ENCODE data around the gene PDZD2. TPM values are rescaled to one million over a fixed set of nuclear protein-coding genes. Genes with fewer than 3 reads are reported as not detected.

The PDZD2 gene
- total and polyA plus RNA-seq, 4 donors: 2.8 to 18.0 (median 5.3) TPM

DNA sequence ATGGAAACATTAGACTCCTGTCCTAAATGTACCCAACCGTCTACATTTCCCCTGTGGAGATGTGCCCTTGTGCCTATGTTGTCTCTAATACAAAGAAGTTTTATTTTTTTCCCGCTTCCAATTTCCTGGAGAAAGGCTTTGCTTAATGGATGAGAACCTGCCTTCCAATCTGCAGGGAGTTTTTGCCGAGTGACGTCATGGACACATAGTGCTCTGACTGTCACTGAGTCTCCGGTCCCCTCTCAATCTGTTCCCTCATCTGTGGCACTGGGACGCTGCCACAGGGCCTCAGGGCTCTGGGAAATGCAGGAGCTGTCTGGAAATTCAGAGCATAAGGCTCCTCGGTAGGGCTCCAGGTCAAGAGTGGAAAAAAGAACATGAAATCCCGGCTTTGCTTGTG, 144.8 kb downstream of the PDZD2 start:
- Histone ChIP-seq H3K4me3 (ENCODE audit: low read length in 2 of 2) (no peak overlapping the region), H3K27ac (ENCODE audit: low read depth in 1 of 2, low read length in 2 of 2) (no peak overlapping the region), H3K9me3 (ENCODE audit: control insufficient read depth, low read length) (no peaks in the 10 kb centered on the region), H3K36me3 (ENCODE audit: control insufficient read depth in 1 of 2, insufficient read depth in 2 of 2, low read length in 1 of 2) (no peaks in the 10 kb centered on the region), H3K4me1 (ENCODE audit: control insufficient read depth in 1 of 2, insufficient read depth in 2 of 2, low read length in 2 of 2) (no peaks in the 10 kb centered on the region), H3K27me3 (ENCODE audit: control insufficient read depth in 1 of 2, insufficient read depth in 2 of 2, low read length in 1 of 2) (no peaks in the 10 kb centered on the region)
- ATAC-seq (ENCODE audit: low FRiP score) (no peak), DNase-seq (no peak)
- 85% methylated on average over 8 of the region's 8 CpGs for whole genome bisulfite sequencing, 2 donors
- intact Hi-C loops (cut with DNase I): no loop called here

DNA sequence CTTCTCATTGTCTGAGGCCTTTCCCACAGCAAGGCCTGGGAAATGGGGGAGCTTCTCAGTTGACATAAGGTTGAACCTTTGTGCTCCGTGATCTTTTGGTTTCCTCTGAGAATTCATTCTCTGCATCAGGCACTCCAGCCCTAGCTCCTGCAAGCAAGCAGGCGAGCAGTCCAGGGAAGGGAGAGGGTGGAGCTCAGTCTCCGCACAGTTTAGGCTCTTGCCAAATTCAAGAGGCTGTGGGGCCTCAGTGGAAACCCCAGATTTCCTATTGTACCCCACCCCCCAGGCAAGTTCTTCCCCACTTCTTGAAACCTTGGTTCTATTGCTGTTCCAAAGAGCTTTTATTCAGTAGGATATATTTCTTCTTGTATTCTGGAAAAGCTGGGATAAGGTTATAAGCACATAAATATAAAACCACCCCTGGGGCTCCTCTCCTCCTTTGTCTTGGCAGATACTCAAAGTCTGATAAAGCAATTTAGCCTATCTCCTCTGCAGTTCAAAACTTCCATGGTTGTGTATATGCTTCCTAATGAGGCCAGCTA, 147.2 kb downstream of the PDZD2 start:
- DNase-seq (no peak), ATAC-seq (ENCODE audit: low FRiP score) (no peak)
- no peak overlapping the region for H3K4me3 ChIP-seq (ENCODE audit: low read length in 2 of 2)
- no peaks in the 10 kb centered on the region for H3K36me3 ChIP-seq (ENCODE audit: control insufficient read depth in 1 of 2, insufficient read depth in 2 of 2, low read length in 1 of 2)
- no peaks in the 10 kb centered on the region for H3K9me3 ChIP-seq (ENCODE audit: control insufficient read depth, low read length)
- no peak overlapping the region for H3K27ac ChIP-seq (ENCODE audit: low read depth in 1 of 2, low read length in 2 of 2)
- H3K4me1 ChIP-seq (ENCODE audit: control insufficient read depth in 1 of 2, insufficient read depth in 2 of 2, low read length in 2 of 2): no peaks in the 10 kb centered on the region
- WGBS, 2 donors: 69 to 74% methylated on average over 3 of the region's 3 CpGs
- intact Hi-C loops (cut with DNase I): no loop called here
- no peaks in the 10 kb centered on the region for H3K27me3 ChIP-seq (ENCODE audit: control insufficient read depth in 1 of 2, insufficient read depth in 2 of 2, low read length in 1 of 2)

DNA sequence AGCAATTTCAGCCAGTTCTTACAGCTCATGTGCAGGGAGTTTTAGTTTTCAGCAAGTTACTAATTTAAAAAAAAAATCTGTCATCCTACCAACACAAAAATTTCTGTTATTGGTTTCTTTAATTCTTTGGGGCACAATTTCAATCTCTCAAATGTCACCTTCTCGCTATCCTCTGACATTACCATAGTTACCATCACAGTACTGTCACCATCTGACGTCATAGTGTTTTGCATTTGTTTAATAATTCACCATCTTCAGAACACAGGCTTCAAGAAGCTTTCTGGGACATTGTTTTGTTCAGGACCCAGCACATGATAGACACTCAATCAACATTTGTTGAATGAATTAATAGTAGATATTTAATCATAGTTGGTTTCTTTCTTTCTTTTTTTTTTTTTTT, 155.1 kb downstream of the PDZD2 start:
- Histone ChIP-seq H3K27me3 (ENCODE audit: control insufficient read depth in 1 of 2, insufficient read depth in 2 of 2, low read length in 1 of 2) (no peaks in the 10 kb centered on the region), H3K4me3 (ENCODE audit: low read length in 2 of 2) (no peak overlapping the region), H3K36me3 (ENCODE audit: control insufficient read depth in 1 of 2, insufficient read depth in 2 of 2, low read length in 1 of 2) (no peaks in the 10 kb centered on the region), H3K4me1 (ENCODE audit: control insufficient read depth in 1 of 2, insufficient read depth in 2 of 2, low read length in 2 of 2) (no peaks in the 10 kb centered on the region), H3K27ac (ENCODE audit: low read depth in 1 of 2, low read length in 2 of 2) (no peak overlapping the region), H3K9me3 (ENCODE audit: control insufficient read depth, low read length) (no peaks in the 10 kb centered on the region)
- ATAC-seq (ENCODE audit: low FRiP score) (no peak), DNase-seq (no peak)
- intact Hi-C loops (cut with DNase I): no loop called here
- WGBS, 2 donors: 78 to 89% methylated on average over 2 of the region's 2 CpGs

DNA sequence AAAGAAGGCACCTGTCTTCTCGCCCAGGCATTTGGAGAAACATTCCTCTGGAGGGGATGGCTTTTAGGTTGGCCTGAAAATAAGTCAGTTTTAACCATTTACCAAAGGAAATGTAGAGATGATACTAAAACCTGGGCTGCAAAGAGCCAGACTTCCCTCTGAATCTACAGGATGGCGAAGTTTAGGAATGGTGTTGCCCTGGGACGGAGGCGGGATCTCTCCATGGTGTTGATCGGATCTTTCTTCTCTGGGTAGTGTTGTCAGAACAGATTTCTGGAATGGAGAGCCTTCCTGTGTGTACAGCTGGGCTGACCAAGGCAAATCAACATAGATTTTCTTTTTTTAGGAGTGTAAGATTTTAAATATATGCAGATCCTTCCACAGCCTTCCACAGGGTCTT, 159.2 kb downstream of the PDZD2 start:
- Histone ChIP-seq H3K9me3 (ENCODE audit: control insufficient read depth, low read length) (no peaks in the 10 kb centered on the region), H3K27me3 (ENCODE audit: control insufficient read depth in 1 of 2, insufficient read depth in 2 of 2, low read length in 1 of 2) (no peaks in the 10 kb centered on the region), H3K27ac (ENCODE audit: low read depth in 1 of 2, low read length in 2 of 2) (no peak overlapping the region), H3K36me3 (ENCODE audit: control insufficient read depth in 1 of 2, insufficient read depth in 2 of 2, low read length in 1 of 2) (peaks cover 0 to 4% of the 10 kb centered on the region in 2 donors), H3K4me1 (ENCODE audit: control insufficient read depth in 1 of 2, insufficient read depth in 2 of 2, low read length in 2 of 2) (no peaks in the 10 kb centered on the region), H3K4me3 (ENCODE audit: low read length in 2 of 2) (no peak overlapping the region)
- intact Hi-C loops (cut with DNase I): no loop called here
- WGBS, 2 donors: 80 to 85% methylated on average over 5 of the region's 5 CpGs
- no peak for DNase-seq
- ATAC-seq (ENCODE audit: low FRiP score): no peak

DNA sequence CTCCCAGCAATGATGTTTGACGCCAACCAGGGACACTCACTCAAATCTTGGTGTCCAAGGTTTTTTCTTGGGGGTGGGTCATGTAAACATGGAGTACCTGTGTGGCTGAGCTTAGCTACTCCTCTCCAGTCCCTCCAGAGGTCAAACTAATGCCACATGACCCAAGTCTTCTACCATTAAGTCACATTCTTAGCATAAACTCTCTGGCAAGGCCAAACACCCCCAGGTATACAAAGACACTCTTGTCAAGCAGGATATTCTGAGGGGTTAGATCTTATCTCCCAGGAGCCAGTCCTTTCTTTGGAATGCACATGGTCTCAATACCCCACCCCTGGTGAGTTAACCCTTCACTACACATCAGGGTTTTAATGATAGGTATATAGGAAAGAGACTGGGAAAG, 161.4 kb downstream of the PDZD2 start:
- no peak for DNase-seq
- Histone ChIP-seq H3K4me1 (ENCODE audit: control insufficient read depth in 1 of 2, insufficient read depth in 2 of 2, low read length in 2 of 2) (no peaks in the 10 kb centered on the region), H3K9me3 (ENCODE audit: control insufficient read depth, low read length) (no peaks in the 10 kb centered on the region), H3K36me3 (ENCODE audit: control insufficient read depth in 1 of 2, insufficient read depth in 2 of 2, low read length in 1 of 2) (peaks cover 0 to 4% of the 10 kb centered on the region in 2 donors), H3K4me3 (ENCODE audit: low read length in 2 of 2) (no peak overlapping the region), H3K27ac (ENCODE audit: low read depth in 1 of 2, low read length in 2 of 2) (no peak overlapping the region), H3K27me3 (ENCODE audit: control insufficient read depth in 1 of 2, insufficient read depth in 2 of 2, low read length in 1 of 2) (no peaks in the 10 kb centered on the region)
- intact Hi-C loops (cut with DNase I): no loop called here
- WGBS, 2 donors: 95 to 100% methylated on average over 1 of the region's 1 CpG
- no peak for ATAC-seq (ENCODE audit: low FRiP score)

DNA sequence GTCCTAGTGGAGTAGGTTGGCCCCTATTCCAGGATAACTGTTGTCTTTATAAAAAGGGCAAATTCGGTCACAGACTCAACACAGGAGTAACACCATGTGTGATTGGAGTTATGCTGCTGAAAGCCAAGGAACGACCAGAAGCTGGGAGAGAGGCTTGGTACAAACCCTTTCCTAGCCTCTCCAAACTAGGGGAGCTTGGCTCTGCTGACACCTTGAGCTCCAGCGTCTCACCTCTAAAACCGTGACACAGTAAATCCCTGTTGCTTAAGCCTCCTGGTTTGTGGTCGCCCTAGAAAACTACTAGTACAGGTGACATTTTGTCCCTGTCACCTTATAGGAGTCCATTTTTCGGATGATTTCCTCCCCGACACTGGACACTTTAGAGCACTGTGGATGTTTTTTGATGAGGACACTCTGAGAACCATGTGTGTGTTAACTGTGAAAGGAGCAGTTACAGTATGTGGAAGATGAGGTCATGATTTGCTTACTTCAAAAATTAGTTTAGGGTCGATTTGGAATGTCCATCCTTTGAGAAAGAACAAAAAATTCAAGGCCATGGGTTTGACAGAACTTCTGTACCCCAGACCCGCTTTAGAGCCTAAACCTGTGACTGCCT, 167.0 kb downstream of the PDZD2 start:
- no peaks in the 10 kb centered on the region for H3K9me3 ChIP-seq (ENCODE audit: control insufficient read depth, low read length)
- H3K27me3 ChIP-seq (ENCODE audit: control insufficient read depth in 1 of 2, insufficient read depth in 2 of 2, low read length in 1 of 2): no peaks in the 10 kb centered on the region
- intact Hi-C loops (cut with DNase I): loop anchor here (5.0 kb wide), 1 partner anchor 169 kb away; the partner anchor contains the start of gene PDZD2 (in 2 of the 2)
- 74 to 78% methylated on average over 9 of the region's 9 CpGs for WGBS, 2 donors
- no peak overlapping the region for H3K4me3 ChIP-seq (ENCODE audit: low read length in 2 of 2)
- no peaks in the 10 kb centered on the region for H3K36me3 ChIP-seq (ENCODE audit: control insufficient read depth in 1 of 2, insufficient read depth in 2 of 2, low read length in 1 of 2)
- H3K27ac ChIP-seq (ENCODE audit: low read depth in 1 of 2, low read length in 2 of 2): no peak overlapping the region
- H3K4me1 ChIP-seq (ENCODE audit: control insufficient read depth in 1 of 2, insufficient read depth in 2 of 2, low read length in 2 of 2): no peaks in the 10 kb centered on the region
- ATAC-seq (ENCODE audit: low FRiP score) (no peak), DNase-seq (no peak)

DNA sequence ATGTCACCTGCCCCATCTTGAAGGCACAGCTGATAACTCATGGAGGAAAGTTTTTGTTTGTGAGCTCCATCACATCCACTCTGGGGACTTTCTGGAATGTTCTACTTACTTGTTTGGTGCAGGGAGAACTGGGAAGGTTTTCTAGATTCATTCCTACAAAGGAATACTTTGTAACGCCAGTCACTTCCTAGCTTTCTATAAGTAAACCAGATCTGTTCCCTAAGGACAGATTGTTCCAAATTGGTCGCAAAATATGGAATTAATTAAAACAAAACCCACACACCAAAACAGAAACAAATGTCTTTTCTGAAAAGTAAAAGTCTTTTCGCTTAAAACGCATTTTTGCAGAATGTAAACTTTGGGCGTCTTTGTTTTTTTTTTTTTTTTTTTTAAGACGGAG, 167.6 kb downstream of the PDZD2 start:
- Histone ChIP-seq H3K9me3 (ENCODE audit: control insufficient read depth, low read length) (no peaks in the 10 kb centered on the region), H3K36me3 (ENCODE audit: control insufficient read depth in 1 of 2, insufficient read depth in 2 of 2, low read length in 1 of 2) (no peaks in the 10 kb centered on the region), H3K27ac (ENCODE audit: low read depth in 1 of 2, low read length in 2 of 2) (no peak overlapping the region), H3K4me1 (ENCODE audit: control insufficient read depth in 1 of 2, insufficient read depth in 2 of 2, low read length in 2 of 2) (no peaks in the 10 kb centered on the region), H3K4me3 (ENCODE audit: low read length in 2 of 2) (no peak overlapping the region), H3K27me3 (ENCODE audit: control insufficient read depth in 1 of 2, insufficient read depth in 2 of 2, low read length in 1 of 2) (no peaks in the 10 kb centered on the region)
- no peak for ATAC-seq (ENCODE audit: low FRiP score)
- DNase-seq: no peak
- intact Hi-C loops (cut with DNase I): loop anchor here (5.0 kb wide), 1 partner anchor 169 kb away; the partner anchor contains the start of gene PDZD2 (in 2 of the 2)
- 61 to 79% methylated on average over 6 of the region's 6 CpGs for WGBS, 2 donors

DNA sequence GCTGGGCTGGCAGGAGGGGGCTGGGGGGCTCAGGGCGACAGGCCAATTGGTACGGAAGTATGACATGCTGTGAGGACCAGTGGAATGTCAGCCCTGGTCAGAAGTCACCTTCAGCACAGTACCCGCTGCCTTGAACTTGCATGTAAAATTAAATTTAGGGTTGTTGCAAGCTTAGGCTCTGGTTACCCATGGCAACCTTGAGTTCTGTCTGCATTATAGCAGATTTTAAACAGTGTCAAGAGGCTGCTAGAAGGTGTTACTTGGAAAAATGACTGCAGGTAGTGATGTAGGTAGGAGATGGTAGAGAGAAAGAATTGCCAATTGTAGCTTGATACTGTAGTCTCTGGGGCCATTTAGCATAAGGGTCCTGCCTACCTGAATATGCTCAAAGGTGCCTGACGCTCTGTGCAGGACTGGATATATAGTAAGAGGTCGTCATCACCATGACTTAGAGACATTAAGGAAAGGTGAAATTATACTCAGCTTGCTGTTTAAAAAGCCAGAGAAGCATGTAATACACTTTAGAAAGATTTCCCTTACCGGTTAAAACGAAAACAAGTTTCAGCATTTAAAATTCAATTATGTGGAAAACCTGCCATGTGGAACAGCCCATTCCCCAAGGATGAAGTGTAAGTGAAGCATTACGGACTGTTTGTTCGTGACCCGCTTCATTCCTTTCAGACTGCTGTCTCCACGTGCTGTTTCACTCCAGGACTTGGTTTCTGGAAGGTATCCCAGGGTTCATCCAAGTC, 169.0 kb downstream of the PDZD2 start:
- DNase-seq: no peak
- intact Hi-C loops (cut with DNase I): loop anchor here (2.0 to 5.0 kb wide), 2 partner anchors 171 to 227 kb away; partner anchors contain the start of gene PDZD2 (in 2 of the 2)
- no peaks in the 10 kb centered on the region for H3K36me3 ChIP-seq (ENCODE audit: control insufficient read depth in 1 of 2, insufficient read depth in 2 of 2, low read length in 1 of 2)
- no peaks in the 10 kb centered on the region for H3K27me3 ChIP-seq (ENCODE audit: control insufficient read depth in 1 of 2, insufficient read depth in 2 of 2, low read length in 1 of 2)
- H3K4me1 ChIP-seq (ENCODE audit: control insufficient read depth in 1 of 2, insufficient read depth in 2 of 2, low read length in 2 of 2): no peaks in the 10 kb centered on the region
- no peak overlapping the region for H3K27ac ChIP-seq (ENCODE audit: low read depth in 1 of 2, low read length in 2 of 2)
- WGBS, 2 donors: 65 to 70% methylated on average over 11 of the region's 11 CpGs
- no peak overlapping the region for H3K4me3 ChIP-seq (ENCODE audit: low read length in 2 of 2)
- no peak for ATAC-seq (ENCODE audit: low FRiP score)
- no peaks in the 10 kb centered on the region for H3K9me3 ChIP-seq (ENCODE audit: control insufficient read depth, low read length)

Data from aorta (tissue), 5 donors.